HG02970 (cell line): Measurements from ENCODE around the gene SPINK6.
A peak's percentile ranks its signal among the peaks of the same experiment; 100 is the strongest.

ENCODE experiments used
- ATAC-seq: cut with Tn5 transposase; IDR thresholded peaks from one replicate; pipeline ENCODE4 v1.9.1; 2021; ENCODE audit warnings: mild to moderate bottlenecking, moderate library complexity, moderate number of reproducible peaks; ENCODE audit not compliant: unreplicated experiment, low FRiP score

SPINK6 gene

GRCh38 chr5:148202531-148203203 lies at the start of gene SPINK6:
SPINK6 (plus strand) TSS chr5:148203042; CDS start chr5:148203097, 55 bp downstream.
- ATAC-seq: no peak

GRCh38 chr5:148156609-148157008 lies 46.2 kb upstream of the SPINK6 start:
- ATAC-seq: no peak

DNA sequence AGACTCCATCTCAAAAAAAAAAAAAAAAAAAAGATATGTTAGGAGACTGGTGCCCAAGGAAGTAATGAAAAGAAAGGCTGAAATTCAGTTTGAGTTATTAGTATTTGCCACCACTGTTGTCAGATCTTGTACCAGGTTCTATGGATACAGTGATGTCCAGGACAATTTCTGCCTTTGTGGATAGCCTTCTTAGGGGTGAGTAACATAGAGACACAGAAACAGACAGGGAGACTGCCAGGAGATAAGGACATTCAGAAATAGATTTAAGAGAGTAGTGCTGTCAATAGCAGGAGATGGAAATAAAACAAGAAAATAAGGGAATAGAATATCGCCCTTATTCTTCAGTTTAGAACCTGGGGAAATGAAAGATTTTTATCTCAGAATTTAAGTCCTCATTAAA lies 40.8 kb upstream of the SPINK6 start:
- ATAC-seq: no peak

GRCh38 chr5:148163345-148163744 lies 39.5 kb upstream of the SPINK6 start:
- no peak for ATAC-seq

- no peak for ATAC-seq
Observed at GRCh38 chr5:148166550-148167283, 36.1 kb upstream of the SPINK6 start.

- no peak for ATAC-seq
Observed at GRCh38 chr5:148168246-148168645, 34.6 kb upstream of the SPINK6 start, which contains the start of gene SPINK14. SPINK14 (plus strand) TSS chr5:148168546; CDS start chr5:148169733, 1,187 bp downstream.

DNA sequence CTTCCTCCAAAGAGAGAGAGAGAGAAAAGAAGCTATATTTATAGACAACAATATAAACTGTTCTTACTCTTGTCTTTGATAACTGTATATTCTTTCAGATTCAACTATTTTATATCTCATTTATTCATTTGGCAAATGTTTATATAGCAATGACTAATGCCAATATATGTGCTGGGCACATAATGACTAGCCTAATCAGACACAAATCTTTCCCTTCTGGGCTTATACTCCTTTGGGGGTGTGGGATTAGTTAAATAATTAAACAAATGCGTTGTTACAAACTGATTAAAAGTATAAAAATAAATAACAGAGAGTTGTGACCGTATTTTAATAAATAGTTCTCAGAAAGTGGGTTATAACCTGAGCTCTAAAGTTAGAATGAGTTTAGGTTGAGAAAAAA lies 30.5 kb upstream of the SPINK6 start:
- no peak for ATAC-seq

- ATAC-seq: no peak
Observed at GRCh38 chr5:148176480-148176879, 26.4 kb upstream of the SPINK6 start.

DNA sequence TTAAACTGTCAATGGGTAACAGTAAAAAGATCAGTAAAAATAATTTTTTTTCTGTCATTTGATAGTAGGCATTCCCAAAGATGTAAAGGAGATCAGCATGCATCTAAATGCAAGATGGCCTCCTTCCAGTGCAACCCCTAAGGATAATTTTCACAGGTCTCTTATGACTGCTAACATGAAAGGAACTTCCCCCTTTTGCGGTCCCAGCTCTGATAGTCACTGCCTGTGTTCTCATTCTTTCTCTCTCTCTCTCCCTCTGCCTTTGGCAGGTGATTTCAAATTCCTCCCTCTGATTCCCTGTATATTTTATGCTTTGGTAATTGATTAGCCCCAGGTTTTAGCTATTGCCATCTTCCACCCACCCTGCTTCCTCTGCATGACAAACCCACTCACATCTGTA lies 25.6 kb upstream of the SPINK6 start:
- no peak for ATAC-seq

- peak; percentile 55 for ATAC-seq
Observed at GRCh38 chr5:148179234-148179824, 23.5 kb upstream of the SPINK6 start.

- peak; percentile 62 for ATAC-seq
Observed at GRCh38 chr5:148186248-148187003, 16.4 kb upstream of the SPINK6 start.

- ATAC-seq: no peak
Observed at GRCh38 chr5:148191010-148191409, 11.8 kb upstream of the SPINK6 start.

DNA sequence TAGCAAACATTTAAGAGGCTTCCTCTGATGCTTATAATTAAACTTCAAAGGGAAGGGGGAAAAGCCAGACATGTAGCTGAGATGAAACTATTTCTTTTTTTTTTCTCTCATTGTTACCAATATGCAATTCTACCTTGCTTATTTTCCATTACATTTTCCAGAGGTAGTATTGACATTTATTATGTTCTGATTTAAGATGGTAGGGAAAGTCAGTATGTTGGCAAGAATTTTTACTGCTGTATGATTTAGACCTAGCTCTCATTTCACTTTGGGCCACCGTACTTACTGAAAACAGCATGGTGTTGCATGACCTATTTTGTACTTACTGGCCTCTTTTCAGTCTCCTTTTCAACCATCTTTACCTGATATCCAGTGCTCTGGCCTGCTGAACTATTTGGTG lies 9.6 kb upstream of the SPINK6 start:
- no peak for ATAC-seq

DNA sequence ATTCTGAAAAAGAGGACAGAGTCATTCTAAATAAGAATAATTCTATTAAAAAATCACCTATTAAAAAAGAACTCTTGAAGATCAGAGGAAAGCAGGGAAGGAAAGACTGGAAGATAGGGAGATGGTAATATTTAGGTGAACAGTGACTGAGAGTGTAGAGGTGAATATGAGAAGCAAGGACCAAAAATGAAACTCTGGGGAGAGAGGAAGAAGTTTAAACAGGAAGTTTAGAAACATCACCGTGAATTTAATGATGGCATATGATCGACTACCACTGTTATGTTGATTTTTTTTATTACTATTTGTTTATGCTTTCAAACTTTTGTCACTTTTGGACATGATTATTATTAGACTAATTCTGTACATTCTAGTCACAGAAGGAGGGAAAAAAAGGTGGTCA lies 1.7 kb upstream of the SPINK6 start:
- no peak for ATAC-seq

GRCh38 chr5:148205044-148205806 lies 2.4 kb downstream of the SPINK6 start:
- no peak for ATAC-seq

DNA sequence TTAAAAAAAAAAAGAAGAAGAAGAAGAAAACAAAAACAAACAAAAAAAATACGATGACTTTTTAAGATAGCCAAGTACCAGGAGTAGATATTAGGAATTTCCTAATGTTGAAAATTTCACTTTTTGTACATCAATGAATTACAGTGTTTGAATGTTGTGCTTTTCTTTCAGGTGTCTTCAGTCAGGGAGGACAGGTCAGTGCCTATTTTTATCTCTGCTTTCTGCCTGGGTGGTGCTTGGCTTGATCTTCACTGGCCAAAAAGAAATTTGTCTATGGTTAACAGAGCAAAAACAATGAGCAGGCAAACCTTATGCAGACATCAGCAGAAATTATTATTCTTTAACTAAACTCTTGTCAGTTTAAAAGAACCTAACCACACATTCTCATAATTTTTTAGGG lies 3.0 kb downstream of the SPINK6 start:
- no peak for ATAC-seq

- ATAC-seq: no peak
Observed at GRCh38 chr5:148206620-148207019, 3.8 kb downstream of the SPINK6 start.

DNA sequence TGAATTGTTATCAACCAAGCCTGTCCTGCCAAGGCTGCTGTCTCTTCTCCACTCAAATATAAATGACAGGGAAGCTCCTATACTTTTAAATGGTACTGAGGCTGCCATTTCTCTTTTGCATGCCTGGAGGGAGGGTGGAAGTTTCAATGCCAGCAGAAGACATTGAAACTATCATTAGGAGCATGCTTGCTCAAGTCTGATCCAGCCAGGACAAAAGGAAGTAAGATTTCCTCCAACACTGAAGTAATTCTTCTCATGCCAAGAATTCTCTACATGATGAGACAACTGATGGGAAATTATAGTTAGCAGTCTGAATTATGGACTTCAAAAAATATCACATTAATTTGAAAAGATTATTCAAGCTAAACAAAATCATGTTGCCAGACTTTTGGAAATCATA lies 5.4 kb downstream of the SPINK6 start:
- ATAC-seq: no peak

DNA sequence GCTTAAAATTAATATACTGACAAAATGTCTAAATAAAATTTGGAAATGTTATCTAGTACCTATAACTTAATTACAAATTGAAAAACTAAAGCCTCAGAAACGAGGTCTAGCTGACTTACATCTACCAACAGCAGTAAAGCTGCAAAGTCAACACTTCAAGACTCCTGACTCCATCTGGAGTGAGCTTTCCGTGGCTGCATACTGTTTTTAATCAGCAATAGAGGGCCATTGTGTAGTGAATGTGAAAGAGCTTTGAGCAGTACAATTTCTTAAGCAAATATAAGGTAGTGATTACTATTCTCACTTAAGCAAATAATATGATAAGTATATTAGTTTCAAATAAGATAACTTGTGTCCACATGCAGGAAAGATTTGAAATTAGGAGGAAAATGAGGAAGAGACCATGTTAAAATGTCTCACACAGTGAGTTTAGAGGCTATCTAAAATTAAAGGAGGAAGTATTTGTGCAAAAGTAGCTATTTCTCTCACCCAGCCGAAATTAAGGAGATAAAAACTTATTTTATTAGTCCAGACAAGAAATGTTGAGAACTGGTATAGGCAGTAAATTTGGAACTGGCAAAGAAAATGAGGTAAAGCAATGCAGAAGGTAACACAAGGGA lies 6.4 kb downstream of the SPINK6 start:
- ATAC-seq: no peak
